ENCODE data around the gene VGLL1. TPM values are rescaled to one million over a fixed set of nuclear protein-coding genes. Genes with fewer than 3 reads are reported as not detected.

The VGLL1 gene
- total and polyA plus RNA-seq, 8 donors = 2.2 to 10.5 (median 8.3) TPM; not detected in 1

DNA sequence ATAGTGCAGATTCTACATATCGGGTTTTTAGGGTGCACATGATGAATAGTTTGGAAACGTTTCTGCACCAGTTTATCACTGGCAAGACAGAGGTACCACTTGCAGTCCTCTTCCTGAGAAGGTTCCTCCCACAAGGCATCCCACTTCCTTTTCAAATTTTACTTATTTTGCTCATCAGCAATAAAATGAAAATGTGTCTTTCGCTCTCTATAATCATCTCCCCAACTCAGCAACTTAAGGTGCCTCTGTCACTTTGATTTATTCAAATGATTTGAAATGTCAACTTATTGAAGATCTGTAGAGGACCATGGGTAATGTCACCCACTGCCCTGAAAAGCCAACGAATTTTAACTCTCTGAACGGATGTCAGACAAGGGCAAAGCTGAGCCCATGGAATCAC lies 53.2 kb downstream of the VGLL1 start:
- Histone ChIP-seq H3K4me3 (no peak overlapping the region), H3K9me3 (no peaks in the 10 kb centered on the region), H3K27me3 (no peaks in the 10 kb centered on the region), H3K4me1 (no peaks in the 10 kb centered on the region), H3K36me3 (no peaks in the 10 kb centered on the region), H3K27ac (no peak overlapping the region)
- DNase-seq = no peak
- TF ChIP-seq, protein P1, sequence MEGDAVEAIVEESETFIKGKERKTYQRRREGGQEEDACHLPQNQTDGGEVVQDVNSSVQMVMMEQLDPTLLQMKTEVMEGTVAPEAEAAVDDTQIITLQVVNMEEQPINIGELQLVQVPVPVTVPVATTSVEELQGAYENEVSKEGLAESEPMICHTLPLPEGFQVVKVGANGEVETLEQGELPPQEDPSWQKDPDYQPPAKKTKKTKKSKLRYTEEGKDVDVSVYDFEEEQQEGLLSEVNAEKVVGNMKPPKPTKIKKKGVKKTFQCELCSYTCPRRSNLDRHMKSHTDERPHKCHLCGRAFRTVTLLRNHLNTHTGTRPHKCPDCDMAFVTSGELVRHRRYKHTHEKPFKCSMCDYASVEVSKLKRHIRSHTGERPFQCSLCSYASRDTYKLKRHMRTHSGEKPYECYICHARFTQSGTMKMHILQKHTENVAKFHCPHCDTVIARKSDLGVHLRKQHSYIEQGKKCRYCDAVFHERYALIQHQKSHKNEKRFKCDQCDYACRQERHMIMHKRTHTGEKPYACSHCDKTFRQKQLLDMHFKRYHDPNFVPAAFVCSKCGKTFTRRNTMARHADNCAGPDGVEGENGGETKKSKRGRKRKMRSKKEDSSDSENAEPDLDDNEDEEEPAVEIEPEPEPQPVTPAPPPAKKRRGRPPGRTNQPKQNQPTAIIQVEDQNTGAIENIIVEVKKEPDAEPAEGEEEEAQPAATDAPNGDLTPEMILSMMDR (IDR thresholded peaks at IDR 0.05) = no peak
- intact Hi-C loops (cut with DNase I) = no loop called here
- ATAC-seq = no peak

DNA sequence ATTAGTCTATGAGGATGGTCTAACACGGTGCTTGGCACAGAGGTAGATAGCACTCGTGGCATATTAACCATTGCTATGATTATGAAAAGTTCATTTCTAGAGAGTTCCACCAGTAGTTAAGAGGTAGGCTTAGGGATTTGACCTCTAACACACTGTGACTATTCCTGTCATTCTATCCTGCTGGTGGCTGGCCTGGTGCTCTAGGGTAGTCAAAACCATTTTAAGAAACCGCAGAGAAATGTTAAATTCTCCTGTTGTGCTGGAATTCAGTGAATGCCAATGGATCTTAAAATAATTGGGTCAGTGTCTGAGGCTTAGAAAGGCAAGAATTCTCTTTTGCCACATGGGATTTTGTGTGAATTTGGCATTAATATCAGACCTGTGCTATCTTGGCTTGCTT lies 53.9 kb downstream of the VGLL1 start:
- H3K4me1 ChIP-seq = no peaks in the 10 kb centered on the region
- intact Hi-C loops (cut with DNase I) = no loop called here
- no peak overlapping the region for H3K4me3 ChIP-seq
- H3K9me3 ChIP-seq = no peaks in the 10 kb centered on the region
- TF ChIP-seq, protein P1 (IDR thresholded peaks at IDR 0.05) = no peak
- H3K27me3 ChIP-seq = no peaks in the 10 kb centered on the region
- DNase-seq (no peak), ATAC-seq (no peak)
- H3K27ac ChIP-seq = no peak overlapping the region
- H3K36me3 ChIP-seq = no peaks in the 10 kb centered on the region

DNA sequence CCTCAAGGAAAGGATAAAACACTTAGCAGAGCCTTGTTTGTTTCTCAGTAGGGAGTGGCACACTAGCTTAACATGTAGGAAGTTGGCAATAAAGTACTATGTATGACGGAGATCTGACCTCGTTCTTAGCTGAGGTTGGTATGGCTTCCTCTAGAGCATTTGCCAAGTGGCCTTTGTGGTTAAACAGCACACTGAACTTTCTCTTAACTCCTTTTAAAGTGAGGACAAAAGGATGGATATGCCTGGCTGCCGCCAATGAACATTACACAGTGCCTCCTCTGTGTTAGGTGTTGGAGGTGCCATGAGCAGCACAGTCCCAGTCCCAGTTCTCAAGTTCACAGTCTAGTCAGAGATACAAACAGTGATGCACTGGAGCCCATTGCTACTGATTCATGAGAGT lies 54.4 kb downstream of the VGLL1 start:
- H3K4me3 ChIP-seq = no peak overlapping the region
- no peak overlapping the region for H3K27ac ChIP-seq
- no peaks in the 10 kb centered on the region for H3K4me1 ChIP-seq
- H3K27me3 ChIP-seq = no peaks in the 10 kb centered on the region
- intact Hi-C loops (cut with DNase I) = no loop called here
- peak; percentile 80 for ATAC-seq
- no peaks in the 10 kb centered on the region for H3K36me3 ChIP-seq
- no peak for DNase-seq
- TF ChIP-seq, protein P1 (IDR thresholded peaks at IDR 0.05) = no peak
- no peaks in the 10 kb centered on the region for H3K9me3 ChIP-seq

DNA sequence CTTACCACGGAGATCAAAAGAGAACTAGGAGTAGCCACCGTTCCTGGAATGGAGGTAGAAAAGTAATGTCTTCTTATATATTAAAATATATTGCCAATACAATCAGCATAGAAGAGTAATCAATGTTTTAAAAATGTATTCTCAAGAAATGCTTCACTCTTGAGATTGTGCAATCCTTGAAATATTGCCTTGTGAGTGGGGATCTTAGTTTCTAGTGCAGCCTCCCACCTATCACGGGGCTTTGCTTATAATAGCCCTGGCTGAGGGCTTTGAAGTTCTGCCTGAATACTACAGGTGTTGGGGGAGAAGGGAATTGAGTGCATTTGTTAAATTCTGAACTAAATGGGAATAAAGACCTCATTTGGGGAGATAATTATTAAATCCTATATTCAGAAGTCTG lies 55.5 kb downstream of the VGLL1 start:
- peak; percentile 58 for ATAC-seq
- intact Hi-C loops (cut with DNase I) = no loop called here
- no peaks in the 10 kb centered on the region for H3K4me1 ChIP-seq
- TF ChIP-seq, protein P1 (IDR thresholded peaks at IDR 0.05) = no peak
- DNase-seq = no peak
- no peak overlapping the region for H3K27ac ChIP-seq
- H3K9me3 ChIP-seq = no peaks in the 10 kb centered on the region
- H3K27me3 ChIP-seq = no peaks in the 10 kb centered on the region
- no peaks in the 10 kb centered on the region for H3K36me3 ChIP-seq
- H3K4me3 ChIP-seq = no peak overlapping the region

DNA sequence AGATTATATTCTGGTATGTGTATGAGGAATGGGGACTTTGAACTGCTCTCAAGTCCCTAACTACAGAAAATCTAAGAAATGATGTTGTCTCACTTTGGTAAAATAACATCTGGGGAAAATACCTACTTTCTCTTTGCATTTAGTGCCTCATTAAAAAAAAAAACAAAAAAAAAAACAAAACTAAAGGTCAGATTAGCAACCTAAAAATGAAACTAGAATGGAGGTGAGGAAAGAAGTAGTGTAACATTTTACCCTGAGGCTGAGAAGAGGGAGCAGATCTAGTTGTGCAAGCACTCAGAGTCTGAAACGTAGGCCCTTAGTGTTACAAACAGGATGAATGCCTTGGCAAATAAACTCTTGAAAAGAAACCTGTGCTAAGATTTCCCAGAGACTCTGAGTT lies 56.0 kb downstream of the VGLL1 start:
- DNase-seq (no peak), ATAC-seq (peak; percentile 63)
- intact Hi-C loops (cut with DNase I) = no loop called here
- Histone ChIP-seq H3K36me3 (no peaks in the 10 kb centered on the region), H3K4me3 (no peak overlapping the region), H3K27me3 (no peaks in the 10 kb centered on the region), H3K9me3 (no peaks in the 10 kb centered on the region), H3K4me1 (no peaks in the 10 kb centered on the region), H3K27ac (no peak overlapping the region)
- TF ChIP-seq, protein P1 (IDR thresholded peaks at IDR 0.05) = no peak

All from left lung (tissue), 10 donors.